SK-N-SH treated with all-trans-retinoic acid at 6 μM for 48 hours (cell line): ENCODE data around the gene CCR3.

Source experiments
- ATAC-seq: fragments of 200-7000 bp; cut with Tn5 transposase; 3 replicates; pipeline ENCODE4 v1.9.1; 2020; ENCODE audit warnings: mild to moderate bottlenecking, moderate library complexity
- BACH2 ChIP-seq: fragments of 250-450 bp; sonication (Bioruptor Pico); IDR thresholded peaks from 2 replicates; pipeline ENCODE4 v1.9.0; 2021; ENCODE audit warnings: mild to moderate bottlenecking, borderline replicate concordance
- CREB5 ChIP-seq: fragments of 250-450 bp; sonication (Bioruptor Pico); IDR thresholded peaks from 2 replicates; pipeline ENCODE4 v1.5.1; 2020; ENCODE audit warnings: low read depth, mild to moderate bottlenecking, moderate library complexity
- CSDC2 ChIP-seq: fragments of 250-450 bp; sonication (Bioruptor Pico); IDR thresholded peaks from 2 replicates; pipeline ENCODE4 v1.5.0; 2020; ENCODE audit warnings: mild to moderate bottlenecking, moderate library complexity
- CSRNP3 ChIP-seq: fragments of 250-450 bp; sonication (Bioruptor Pico); IDR thresholded peaks from 2 replicates; pipeline ENCODE4 v1.5.1; 2021; ENCODE audit warnings: mild to moderate bottlenecking, moderate library complexity
- ESRRG ChIP-seq: fragments of 250-450 bp; sonication (Bioruptor Pico); IDR thresholded peaks from 2 replicates; pipeline ENCODE4 v1.6.1; 2021; ENCODE audit warnings: mild to moderate bottlenecking
- GLIS3 ChIP-seq: fragments of 250-450 bp; sonication (Bioruptor Pico); IDR thresholded peaks from 2 replicates; pipeline ENCODE4 v1.5.0; 2020; ENCODE audit warnings: mild to moderate bottlenecking, moderate library complexity
- PATZ1 ChIP-seq: fragments of 250-450 bp; sonication (Bioruptor Pico); IDR thresholded peaks from 2 replicates; pipeline ENCODE4 v1.8.0; 2020; ENCODE audit warnings: mild to moderate bottlenecking, moderate library complexity, borderline replicate concordance
- POU6F1 ChIP-seq: fragments of 250-450 bp; sonication (Bioruptor Pico); IDR thresholded peaks from 2 replicates; pipeline ENCODE4 v1.8.0; 2021; ENCODE audit warnings: low read depth, mild to moderate bottlenecking, moderate library complexity, borderline replicate concordance
- PPARA ChIP-seq: fragments of 250-450 bp; sonication (Bioruptor Pico); IDR thresholded peaks from 2 replicates; pipeline ENCODE4 v1.5.0; 2020; ENCODE audit warnings: mild to moderate bottlenecking, borderline replicate concordance
- SNAI2 ChIP-seq: fragments of 250-450 bp; sonication (Bioruptor Pico); IDR thresholded peaks from 2 replicates; pipeline ENCODE4 v1.5.0; 2020; ENCODE audit warnings: mild to moderate bottlenecking, moderate library complexity
- TCF4 ChIP-seq: fragments of 250-450 bp; sonication (Bioruptor Pico); IDR thresholded peaks from 2 replicates; pipeline ENCODE4 v1.8.0; 2021; ENCODE audit warnings: mild to moderate bottlenecking, moderate library complexity, borderline replicate concordance
- TOX ChIP-seq: fragments of 250-450 bp; sonication (Bioruptor Pico); IDR thresholded peaks from 2 replicates; pipeline ENCODE4 v1.8.0; 2021; ENCODE audit warnings: mild to moderate bottlenecking, moderate library complexity, borderline replicate concordance
- TSHZ2 ChIP-seq: fragments of 250-450 bp; sonication (Bioruptor Pico); IDR thresholded peaks from 2 replicates; pipeline ENCODE4 v1.5.0; 2020; ENCODE audit warnings: mild to moderate bottlenecking, moderate library complexity
- ZC3H10 ChIP-seq: fragments of 250-450 bp; sonication (Bioruptor Pico); IDR thresholded peaks from 2 replicates; pipeline ENCODE4 v1.5.1; 2021; ENCODE audit warnings: mild to moderate bottlenecking, moderate library complexity
- ZFP3 ChIP-seq: fragments of 250-450 bp; sonication (Bioruptor Pico); IDR thresholded peaks from 2 replicates; pipeline ENCODE4 v1.5.0; 2020; ENCODE audit warnings: mild to moderate bottlenecking, moderate library complexity
- ZFP30 ChIP-seq: fragments of 450-650 bp; formaldehyde crosslinking; IDR thresholded peaks from 2 replicates; pipeline ENCODE4 v1.5.0; 2022; ENCODE audit warnings: mild to moderate bottlenecking, moderate library complexity
- ZNF565 ChIP-seq: fragments of 450-650 bp; formaldehyde crosslinking; conservative IDR thresholded peaks from 2 replicates; pipeline ENCODE4 v1.5.0; 2020; ENCODE audit warnings: low read depth, mild to moderate bottlenecking, moderate library complexity
- ZNF70 ChIP-seq: fragments of 450-650 bp; formaldehyde crosslinking; IDR thresholded peaks from 2 replicates; pipeline ENCODE4 v1.5.0; 2020; ENCODE audit warnings: mild to moderate bottlenecking, moderate library complexity
- ZNF8 ChIP-seq: fragments of 450-650 bp; formaldehyde crosslinking; IDR thresholded peaks from 2 replicates; pipeline ENCODE4 v1.5.0; 2020; ENCODE audit warnings: mild to moderate bottlenecking, moderate library complexity

CCR3 gene

GRCh38 chr3:46300461-46300789 lies 58.2 kb downstream of the CCR3 start:
- TF ChIP-seq CSRNP3 (CRISPR knock-in tag), result no peak
- TF ChIP-seq ZFP30 (CRISPR knock-in tag), result no peak
- TF ChIP-seq ZNF70 (CRISPR knock-in tag), result no peak
- no peak for TF ChIP-seq BACH2 (CRISPR knock-in tag)
- TF ChIP-seq SNAI2, result no peak
- TF ChIP-seq TSHZ2 (CRISPR knock-in tag), result no peak
- TF ChIP-seq PPARA (CRISPR knock-in tag), result no peak
- TF ChIP-seq CREB5 (CRISPR knock-in tag), result no peak
- TF ChIP-seq CSDC2 (CRISPR knock-in tag), result no peak
- no peak for TF ChIP-seq ZNF8 (CRISPR knock-in tag)
- no peak for TF ChIP-seq ZC3H10
- TF ChIP-seq ESRRG (CRISPR knock-in tag), result no peak
- no peak for ATAC-seq

GRCh38 chr3:46301122-46301835 lies 59.0 kb downstream of the CCR3 start:
- ATAC-seq, result no peak
- no peak for TF ChIP-seq TOX (CRISPR knock-in tag)

- no peak for ATAC-seq
- TF ChIP-seq BACH2 (CRISPR knock-in tag) (no peak), TCF4 (CRISPR knock-in tag) (no peak), PATZ1 (CRISPR knock-in tag) (no peak), ZNF565 (CRISPR knock-in tag) (no peak), ZNF8 (CRISPR knock-in tag) (no peak), TOX (CRISPR knock-in tag) (no peak), ESRRG (CRISPR knock-in tag) (no peak), ZFP3 (CRISPR knock-in tag) (no peak), GLIS3 (CRISPR knock-in tag) (no peak), ZNF70 (CRISPR knock-in tag) (no peak)
Observed at GRCh38 chr3:46303240-46303639, 61.0 kb downstream of the CCR3 start.

- ATAC-seq, result no peak
- TF ChIP-seq ZFP3 (CRISPR knock-in tag) (no peak), ZNF565 (CRISPR knock-in tag) (no peak), CREB5 (CRISPR knock-in tag) (no peak), TSHZ2 (CRISPR knock-in tag) (no peak), SNAI2 (no peak), TOX (CRISPR knock-in tag) (no peak), PATZ1 (CRISPR knock-in tag) (no peak), PPARA (CRISPR knock-in tag) (no peak), POU6F1 (CRISPR knock-in tag) (no peak)
Observed at GRCh38 chr3:46304739-46305138, 62.5 kb downstream of the CCR3 start.
